ENCODE measurements around the gene ADPRHL1.

- TF ChIP-seq YY1 (IDR thresholded peaks at IDR 0.05; ENCODE audit: insufficient read depth, insufficient read length) (no peak), ZNF274 (IDR thresholded peaks at IDR 0.05; ENCODE audit: low read depth, low read length) (no peak)
Measured at GRCh38 chr13:113365583-113365970, 87.7 kb downstream of the ADPRHL1 start.
